Measurements from ENCODE around the gene SH3PXD2A. TPM values are rescaled to one million over a fixed set of nuclear protein-coding genes. Genes with fewer than 3 reads are reported as not detected.

The SH3PXD2A gene
- total RNA-seq, 2 donors from 2014 or later: 7.8 to 10.2 TPM

DNA sequence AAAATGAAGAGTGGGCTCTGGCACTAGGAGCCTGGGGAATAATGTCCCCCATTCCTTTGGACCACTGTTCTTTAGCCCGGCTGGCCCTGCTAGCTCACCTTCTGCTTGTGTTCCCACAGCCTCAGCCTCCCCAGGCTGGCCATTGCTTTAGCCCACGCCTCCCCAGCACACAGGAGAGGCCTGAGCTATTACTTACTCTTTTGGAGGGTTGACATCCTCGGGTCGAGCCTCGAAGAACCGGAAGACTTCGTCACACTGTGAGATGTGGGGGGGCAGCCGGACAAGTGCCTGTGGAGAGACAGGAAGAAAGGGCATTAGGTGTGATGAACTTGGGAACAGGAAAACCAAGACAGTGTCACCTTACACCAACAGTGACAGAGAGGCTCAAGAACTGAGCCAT is 131.3 kb downstream of the SH3PXD2A start:
- ATAC-seq (replicated peaks in 1 of 2): no peak
- H3K27me3 Mint-ChIP-seq (ENCODE audit: low read depth): no peaks in the 10 kb centered on the region
- H3K36me3 Mint-ChIP-seq (ENCODE audit: insufficient read depth in 2 of 2): no peaks in the 10 kb centered on the region
- no peaks in the 10 kb centered on the region for H3K9me3 Mint-ChIP-seq
- DNase-seq: no peak
- no peak overlapping the region for H3K27ac Mint-ChIP-seq
- peaks cover under 1% of the 10 kb centered on the region for H3K4me1 Mint-ChIP-seq (ENCODE audit: low read depth)
- no peak overlapping the region for H3K4me3 Mint-ChIP-seq

DNA sequence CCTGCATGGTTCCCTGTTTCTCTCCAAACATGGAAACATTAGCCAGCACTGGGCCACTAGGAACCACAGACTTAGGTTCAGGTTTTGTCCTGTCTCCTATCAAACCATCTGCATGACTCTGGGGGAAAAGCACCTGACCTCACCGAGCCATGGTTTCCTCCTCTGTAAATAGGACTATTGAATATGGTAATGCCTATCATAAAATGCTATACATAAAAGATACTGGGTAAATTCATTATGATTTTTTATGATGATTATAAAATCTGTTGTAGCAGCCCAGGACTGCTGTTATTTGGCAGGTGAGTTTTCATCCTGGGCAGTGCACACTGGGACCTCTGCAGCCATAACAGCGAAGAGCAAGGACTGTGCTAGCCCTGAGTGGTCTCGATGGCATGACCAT is 131.8 kb downstream of the SH3PXD2A start:
- Mint-ChIP-seq H3K27ac (no peak overlapping the region), H3K4me3 (no peak overlapping the region), H3K4me1 (ENCODE audit: low read depth) (peaks cover 5% of the 10 kb centered on the region), H3K36me3 (ENCODE audit: insufficient read depth in 2 of 2) (no peaks in the 10 kb centered on the region), H3K9me3 (no peaks in the 10 kb centered on the region), H3K27me3 (ENCODE audit: low read depth) (no peaks in the 10 kb centered on the region)
- no peak for DNase-seq
- no peak for ATAC-seq (replicated peaks in 1 of 2)

DNA sequence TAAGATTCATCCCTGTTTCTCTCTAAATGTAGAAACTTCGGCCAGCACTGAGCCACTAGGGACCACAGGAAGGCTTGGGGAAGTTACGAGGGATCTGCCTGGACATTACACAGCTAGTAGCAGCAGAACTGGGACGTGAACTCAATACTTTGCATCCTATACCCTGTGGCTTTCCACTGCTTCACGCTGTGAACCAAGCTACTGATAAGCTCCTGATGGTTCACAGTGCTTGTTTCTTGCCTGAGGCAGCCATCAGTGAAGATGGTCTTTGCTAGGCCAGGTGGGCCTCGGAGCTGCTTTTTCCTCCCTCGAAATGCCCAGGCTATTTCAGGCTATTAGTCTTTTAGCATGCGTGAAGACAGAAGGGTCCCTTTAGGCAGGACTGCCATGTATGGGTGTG is 132.7 kb downstream of the SH3PXD2A start:
- H3K4me1 Mint-ChIP-seq (ENCODE audit: low read depth): peaks cover 5% of the 10 kb centered on the region
- no peak overlapping the region for H3K27ac Mint-ChIP-seq
- no peaks in the 10 kb centered on the region for H3K9me3 Mint-ChIP-seq
- H3K4me3 Mint-ChIP-seq: no peak overlapping the region
- no peaks in the 10 kb centered on the region for H3K27me3 Mint-ChIP-seq (ENCODE audit: low read depth)
- ATAC-seq (replicated peaks in 1 of 2) (no peak), DNase-seq (no peak)
- no peaks in the 10 kb centered on the region for H3K36me3 Mint-ChIP-seq (ENCODE audit: insufficient read depth in 2 of 2)

DNA sequence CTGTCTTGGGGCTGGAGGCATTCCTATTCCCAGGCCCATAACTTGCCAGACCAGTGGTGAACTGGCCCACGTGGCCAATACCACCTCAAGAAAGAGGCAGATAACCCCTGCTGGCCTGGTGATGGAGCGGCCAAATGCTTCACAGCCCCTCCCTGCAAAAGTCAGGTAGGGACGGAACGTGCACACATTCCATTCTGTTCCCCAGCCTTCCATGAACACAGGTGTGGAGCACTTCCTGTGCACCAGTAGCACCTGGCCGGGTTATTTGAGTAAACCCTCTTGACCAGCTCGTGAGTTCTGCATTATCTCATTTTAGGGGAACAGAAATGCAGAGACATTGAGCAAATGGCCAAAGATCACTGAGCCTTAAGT is 134.4 kb downstream of the SH3PXD2A start:
- ATAC-seq (replicated peaks in 1 of 2): no peak
- Mint-ChIP-seq H3K36me3 (ENCODE audit: insufficient read depth in 2 of 2) (no peaks in the 10 kb centered on the region), H3K27ac (no peak overlapping the region), H3K4me3 (no peak overlapping the region), H3K9me3 (no peaks in the 10 kb centered on the region), H3K27me3 (ENCODE audit: low read depth) (no peaks in the 10 kb centered on the region), H3K4me1 (ENCODE audit: low read depth) (peaks cover 5% of the 10 kb centered on the region)
- DNase-seq: no peak

DNA sequence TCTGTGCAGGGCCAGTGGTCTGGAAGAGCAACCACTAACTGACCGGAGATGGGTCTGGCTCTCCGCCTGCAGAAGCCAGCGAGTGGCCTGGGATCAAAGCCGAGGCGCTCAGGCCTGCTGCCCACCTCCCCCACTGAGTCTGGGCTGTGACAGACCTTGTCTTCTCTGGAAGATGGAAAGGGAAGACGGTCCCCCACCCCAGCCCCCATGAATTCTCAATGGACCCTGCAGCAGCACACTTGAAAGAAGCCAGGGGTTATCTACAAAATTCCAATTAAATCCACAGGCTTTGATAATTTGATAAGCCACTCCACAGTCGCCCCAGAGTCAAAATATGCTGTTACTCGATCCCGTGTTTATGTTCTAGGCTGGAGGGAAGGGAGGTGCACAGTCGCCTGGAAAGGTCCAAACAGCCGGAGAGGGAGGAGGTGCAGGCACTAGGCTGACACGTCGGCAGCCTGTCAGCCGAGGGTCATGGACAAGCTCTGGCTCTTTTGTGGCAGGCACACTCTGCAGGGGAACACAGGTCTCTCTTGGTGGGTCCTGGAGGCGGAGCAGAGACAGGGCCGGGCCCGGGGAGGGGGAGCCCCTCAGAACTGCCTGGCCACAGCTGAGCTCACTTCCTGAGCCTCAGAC is 134.9 kb downstream of the SH3PXD2A start:
- no peak for DNase-seq
- Mint-ChIP-seq H3K4me3 (no peak overlapping the region), H3K36me3 (ENCODE audit: insufficient read depth in 2 of 2) (no peaks in the 10 kb centered on the region), H3K9me3 (no peaks in the 10 kb centered on the region), H3K4me1 (ENCODE audit: low read depth) (peaks cover 5% of the 10 kb centered on the region), H3K27ac (no peak overlapping the region), H3K27me3 (ENCODE audit: low read depth) (no peaks in the 10 kb centered on the region)
- ATAC-seq (replicated peaks in 1 of 2): no peak

DNA sequence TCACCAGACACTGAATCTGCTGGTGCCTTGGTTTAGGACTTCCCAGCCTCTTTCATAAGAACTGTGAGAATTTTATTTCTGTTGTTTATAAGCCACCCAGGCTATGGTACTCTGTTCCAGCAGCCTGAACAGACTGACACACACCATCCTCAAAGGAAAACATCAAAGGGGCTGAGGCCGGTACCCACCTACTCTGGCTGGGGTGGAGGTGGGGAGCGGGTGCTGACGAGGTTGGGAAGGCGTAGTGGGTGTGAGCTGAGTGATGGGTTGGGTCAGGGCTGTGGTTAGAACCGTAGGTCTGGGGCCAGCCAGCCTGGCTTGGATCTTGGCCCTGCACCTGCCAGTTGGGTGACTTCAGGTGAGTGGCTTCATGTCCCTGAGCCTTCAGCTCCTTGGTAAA is 136.3 kb downstream of the SH3PXD2A start:
- ATAC-seq (replicated peaks in 1 of 2) (no peak), DNase-seq (no peak)
- peaks cover 5% of the 10 kb centered on the region for H3K4me1 Mint-ChIP-seq (ENCODE audit: low read depth)
- H3K27me3 Mint-ChIP-seq (ENCODE audit: low read depth): no peaks in the 10 kb centered on the region
- no peak overlapping the region for H3K4me3 Mint-ChIP-seq
- no peak overlapping the region for H3K27ac Mint-ChIP-seq
- H3K9me3 Mint-ChIP-seq: no peaks in the 10 kb centered on the region
- H3K36me3 Mint-ChIP-seq (ENCODE audit: insufficient read depth in 2 of 2): no peaks in the 10 kb centered on the region

DNA sequence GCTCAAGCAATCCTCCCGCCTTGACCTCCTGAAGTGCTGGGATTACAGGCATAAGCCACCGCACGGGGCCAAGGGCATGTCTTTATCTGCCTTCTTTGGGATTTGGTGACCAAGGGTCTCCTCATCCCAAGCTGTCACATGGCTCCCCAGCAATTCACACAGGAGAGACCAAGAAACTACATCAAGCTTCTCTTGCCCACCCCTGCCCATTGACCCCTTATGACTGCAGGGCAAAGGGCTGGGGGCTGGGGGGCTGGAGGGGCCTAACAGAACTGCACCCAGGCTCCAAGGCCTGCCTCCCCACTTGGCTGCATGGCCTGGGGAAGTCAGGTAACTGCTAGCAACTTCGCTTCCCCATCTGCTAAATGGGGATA is 137.1 kb downstream of the SH3PXD2A start:
- Mint-ChIP-seq H3K9me3 (no peaks in the 10 kb centered on the region), H3K4me1 (ENCODE audit: low read depth) (peaks cover 5% of the 10 kb centered on the region), H3K4me3 (no peak overlapping the region), H3K36me3 (ENCODE audit: insufficient read depth in 2 of 2) (no peaks in the 10 kb centered on the region), H3K27ac (no peak overlapping the region), H3K27me3 (ENCODE audit: low read depth) (no peaks in the 10 kb centered on the region)
- no peak for DNase-seq
- ATAC-seq (replicated peaks in 1 of 2): no peak

DNA sequence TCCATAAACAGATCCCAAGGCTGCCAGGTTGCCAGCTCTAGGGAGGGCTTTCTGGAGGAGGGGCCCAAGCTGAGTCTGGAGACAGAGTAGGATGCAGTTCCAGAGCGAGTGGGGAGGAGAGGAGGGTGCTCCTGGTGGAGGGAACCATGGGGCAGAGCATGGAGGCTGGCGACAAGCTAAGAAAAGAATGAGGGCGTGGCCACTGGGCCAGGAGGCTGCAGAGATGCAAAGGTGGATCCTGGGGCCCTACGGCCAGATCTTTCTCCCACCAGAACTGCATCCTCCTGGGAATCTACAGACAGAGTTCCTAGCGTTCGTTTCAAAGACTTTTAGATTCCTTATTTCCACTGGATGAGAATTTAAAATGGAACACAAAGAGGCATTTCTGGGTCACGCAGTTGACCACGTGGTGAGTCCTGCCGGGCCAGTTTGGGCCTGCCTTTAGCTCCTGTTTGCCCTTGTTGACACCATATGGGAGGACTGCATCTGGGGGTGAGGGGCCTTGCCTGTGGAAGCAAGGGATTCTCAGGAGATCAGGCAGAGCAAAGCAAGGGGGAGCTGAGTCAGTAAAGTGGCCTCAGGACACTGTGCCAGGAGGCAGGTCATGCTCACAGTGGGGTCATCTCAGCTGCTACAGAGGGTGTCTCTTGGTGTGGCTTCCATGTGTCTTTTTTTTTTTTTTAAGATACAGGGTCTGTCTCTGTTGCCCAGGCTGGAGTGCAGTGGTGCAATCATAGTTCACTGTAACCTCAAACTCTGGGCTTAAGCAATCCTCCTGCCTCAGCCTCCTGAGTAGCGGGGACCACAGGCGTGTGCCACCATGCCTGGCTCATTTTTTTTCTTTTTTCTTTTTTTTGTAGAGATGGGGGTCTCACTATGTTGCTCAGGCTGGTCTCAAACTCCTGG is 137.8 kb downstream of the SH3PXD2A start:
- DNase-seq (no peak), ATAC-seq (replicated peaks in 1 of 2) (no peak)
- Mint-ChIP-seq H3K27me3 (ENCODE audit: low read depth) (no peaks in the 10 kb centered on the region), H3K27ac (no peak overlapping the region), H3K4me3 (no peak overlapping the region), H3K4me1 (ENCODE audit: low read depth) (peaks cover 5% of the 10 kb centered on the region), H3K9me3 (no peaks in the 10 kb centered on the region), H3K36me3 (ENCODE audit: insufficient read depth in 2 of 2) (no peaks in the 10 kb centered on the region)

DNA sequence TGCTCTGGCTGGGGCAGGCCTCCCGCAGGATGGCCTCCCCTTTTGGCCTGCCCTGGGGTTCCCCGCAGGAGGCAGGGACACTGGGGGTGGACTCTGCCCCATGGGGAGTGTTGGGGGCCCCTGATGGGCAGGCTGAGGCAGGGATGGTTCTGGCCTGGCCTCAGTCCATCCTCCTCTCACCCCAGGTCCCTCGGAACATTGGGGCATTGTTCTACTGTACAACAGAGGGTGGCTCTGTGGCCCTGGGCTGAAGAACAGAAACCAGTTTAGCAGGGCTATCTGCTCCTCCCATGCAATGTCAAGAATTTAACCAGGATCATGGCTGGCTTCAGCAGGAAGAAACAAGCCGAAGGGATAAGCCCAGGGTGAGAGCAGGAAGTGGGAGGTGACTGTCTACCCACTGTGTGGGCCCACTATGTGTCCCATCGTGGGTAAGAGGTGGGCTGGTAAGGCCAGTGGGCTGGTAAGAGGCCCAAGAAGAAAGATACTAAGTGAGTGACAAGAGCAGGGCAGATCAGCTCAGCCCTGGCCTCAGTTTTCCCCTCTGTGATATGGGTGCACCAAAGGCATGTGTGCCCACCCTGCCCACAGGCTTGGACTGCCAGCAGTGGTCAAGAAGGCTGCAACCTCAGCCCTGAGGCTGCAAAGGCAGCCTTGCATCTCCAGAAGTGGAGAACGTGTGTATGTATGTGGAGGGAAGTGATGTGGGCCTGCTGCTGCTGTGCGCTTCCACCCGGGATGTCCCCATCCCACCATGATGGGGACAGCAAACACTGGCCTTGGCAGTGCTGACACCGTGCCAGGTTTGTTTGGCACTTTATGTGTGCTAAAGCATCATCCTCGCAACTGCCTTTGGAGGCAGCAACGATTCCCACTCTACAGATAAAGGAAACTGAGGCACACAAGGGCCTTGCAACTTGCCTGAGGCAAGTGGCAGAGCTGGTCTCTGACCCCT is 138.9 kb downstream of the SH3PXD2A start:
- Mint-ChIP-seq H3K27me3 (ENCODE audit: low read depth) (no peaks in the 10 kb centered on the region), H3K36me3 (ENCODE audit: insufficient read depth in 2 of 2) (no peaks in the 10 kb centered on the region), H3K4me1 (ENCODE audit: low read depth) (peaks cover 5% of the 10 kb centered on the region), H3K4me3 (no peak overlapping the region), H3K9me3 (no peaks in the 10 kb centered on the region), H3K27ac (no peak overlapping the region)
- no peak for ATAC-seq (replicated peaks in 1 of 2)
- no peak for DNase-seq

DNA sequence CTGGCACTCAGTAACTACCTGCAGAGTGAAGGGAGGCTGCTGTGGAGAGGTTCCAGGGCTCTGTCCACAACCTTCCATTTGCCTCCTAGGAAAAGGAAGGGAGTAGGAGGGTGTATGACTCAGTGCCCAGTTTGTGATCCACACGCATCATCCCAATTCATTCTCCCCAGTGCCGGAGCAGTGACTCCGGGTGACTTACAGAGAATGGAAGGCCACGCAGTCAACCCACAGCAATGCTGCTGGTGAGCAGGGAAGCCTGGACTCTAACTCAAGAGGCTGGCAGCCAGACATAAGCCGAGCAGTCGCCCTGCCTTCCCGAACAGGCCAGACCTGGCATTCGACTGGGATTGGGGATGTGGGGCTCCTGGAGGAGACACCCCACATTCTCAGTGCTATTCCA is 139.9 kb downstream of the SH3PXD2A start:
- no peak for ATAC-seq (replicated peaks in 1 of 2)
- Mint-ChIP-seq H3K36me3 (ENCODE audit: insufficient read depth in 2 of 2) (no peaks in the 10 kb centered on the region), H3K27ac (no peak overlapping the region), H3K4me3 (no peak overlapping the region), H3K4me1 (ENCODE audit: low read depth) (peaks cover 5% of the 10 kb centered on the region), H3K27me3 (ENCODE audit: low read depth) (no peaks in the 10 kb centered on the region), H3K9me3 (no peaks in the 10 kb centered on the region)
- no peak for DNase-seq

DNA sequence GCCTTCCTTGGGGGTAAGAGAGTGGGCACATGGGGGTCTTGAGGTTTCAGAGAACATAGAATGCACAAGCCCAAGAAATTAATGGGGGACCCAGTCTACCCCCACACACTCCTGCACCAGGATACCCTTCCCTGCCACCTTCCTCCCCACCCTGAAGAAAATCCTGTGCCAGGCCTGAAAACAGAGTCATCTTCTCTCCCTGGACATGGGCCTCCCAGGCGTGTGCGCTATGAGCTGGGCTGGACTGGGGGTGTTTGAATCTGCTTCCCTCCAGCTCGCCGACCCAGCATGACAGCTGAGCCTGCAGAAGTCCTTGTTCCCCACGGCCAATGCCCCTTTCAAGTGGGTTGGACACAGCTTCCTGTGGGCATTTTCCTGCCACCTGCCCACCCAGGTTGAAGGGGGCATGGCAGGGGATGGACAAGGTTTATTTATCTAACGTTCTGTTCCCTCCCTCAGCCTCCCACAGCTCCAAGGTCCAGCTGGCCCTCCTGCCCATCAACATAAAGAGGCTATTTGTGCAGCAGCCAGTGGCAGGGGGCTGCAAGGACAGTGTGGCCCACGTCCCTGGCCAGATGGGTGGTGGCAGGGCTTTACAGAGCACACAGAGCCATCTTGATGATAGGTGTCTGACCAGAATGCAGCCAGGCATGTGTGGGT is 141.0 kb downstream of the SH3PXD2A start:
- no peak overlapping the region for H3K4me3 Mint-ChIP-seq
- no peaks in the 10 kb centered on the region for H3K36me3 Mint-ChIP-seq (ENCODE audit: insufficient read depth in 2 of 2)
- H3K27ac Mint-ChIP-seq: no peak overlapping the region
- H3K9me3 Mint-ChIP-seq: no peaks in the 10 kb centered on the region
- H3K4me1 Mint-ChIP-seq (ENCODE audit: low read depth): peaks cover 5% of the 10 kb centered on the region
- no peak for DNase-seq
- no peaks in the 10 kb centered on the region for H3K27me3 Mint-ChIP-seq (ENCODE audit: low read depth)
- ATAC-seq (replicated peaks in 1 of 2): no peak

DNA sequence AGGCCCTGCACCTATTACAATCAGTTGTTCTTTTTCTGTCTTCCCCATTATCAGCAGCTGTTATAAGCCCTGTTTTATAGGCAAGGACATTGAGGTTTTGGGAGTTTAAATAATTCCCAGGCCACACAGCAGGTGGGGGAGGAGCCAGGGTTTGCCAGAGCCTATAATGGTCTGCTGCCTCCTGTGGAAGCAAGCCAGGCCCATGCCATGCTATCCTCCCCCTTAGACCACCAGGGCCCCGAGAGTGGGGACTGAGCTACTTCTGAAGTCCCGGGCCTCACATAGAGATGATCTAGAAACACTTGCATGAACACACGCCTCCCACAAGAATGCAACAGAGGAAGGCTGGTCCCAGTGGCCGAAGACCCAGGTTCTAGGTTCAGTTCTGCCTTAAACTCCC is 141.7 kb downstream of the SH3PXD2A start:
- Mint-ChIP-seq H3K4me1 (ENCODE audit: low read depth) (peaks cover under 1% of the 10 kb centered on the region), H3K4me3 (no peak overlapping the region), H3K27ac (no peak overlapping the region), H3K36me3 (ENCODE audit: insufficient read depth in 2 of 2) (no peaks in the 10 kb centered on the region), H3K27me3 (ENCODE audit: low read depth) (no peaks in the 10 kb centered on the region), H3K9me3 (no peaks in the 10 kb centered on the region)
- no peak for DNase-seq
- no peak for ATAC-seq (replicated peaks in 1 of 2)
